HG02943 (cell line): Measurements from ENCODE around the gene VPS11.

Experiments
- ATAC-seq: cut with Tn5 transposase; IDR thresholded peaks from one replicate; pipeline ENCODE4 v1.9.1; 2021; ENCODE audit warnings: mild to moderate bottlenecking, low read depth, moderate library complexity; ENCODE audit not compliant: unreplicated experiment

The VPS11 gene

DNA sequence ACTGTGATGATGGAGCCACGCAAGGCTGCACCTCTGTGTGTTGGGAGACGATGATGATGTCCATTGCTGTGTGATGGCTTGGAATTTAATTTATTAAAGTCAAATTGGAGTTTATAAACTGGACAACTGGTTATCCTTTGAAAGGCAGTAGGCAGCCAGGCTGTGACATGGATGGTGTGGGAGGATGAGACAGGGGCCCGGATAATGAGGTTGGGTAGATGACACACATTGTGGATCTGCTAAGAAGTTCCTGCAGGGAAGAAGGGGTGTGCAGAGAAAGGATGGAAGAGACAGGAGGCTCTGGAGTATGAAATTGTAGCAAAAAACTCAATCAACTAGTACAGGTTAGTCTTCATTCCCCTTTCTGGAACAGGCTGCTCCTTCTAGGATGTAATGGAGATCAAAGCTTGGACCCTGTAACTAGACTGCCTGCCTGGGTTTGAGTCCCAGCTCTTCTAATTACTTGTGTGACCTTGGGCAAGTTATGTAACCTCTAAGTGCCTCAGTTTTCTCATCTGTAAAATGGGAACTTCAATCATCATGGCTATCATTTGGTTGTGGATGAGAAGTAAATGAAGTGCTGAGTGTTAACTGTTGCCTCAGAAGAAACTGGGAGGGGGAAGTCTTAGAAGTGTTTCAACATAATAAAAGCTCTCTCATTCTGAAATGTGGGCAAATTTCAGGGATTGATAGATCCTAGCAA, 49.5 kb downstream of the VPS11 start:
- ATAC-seq, result no peak

DNA sequence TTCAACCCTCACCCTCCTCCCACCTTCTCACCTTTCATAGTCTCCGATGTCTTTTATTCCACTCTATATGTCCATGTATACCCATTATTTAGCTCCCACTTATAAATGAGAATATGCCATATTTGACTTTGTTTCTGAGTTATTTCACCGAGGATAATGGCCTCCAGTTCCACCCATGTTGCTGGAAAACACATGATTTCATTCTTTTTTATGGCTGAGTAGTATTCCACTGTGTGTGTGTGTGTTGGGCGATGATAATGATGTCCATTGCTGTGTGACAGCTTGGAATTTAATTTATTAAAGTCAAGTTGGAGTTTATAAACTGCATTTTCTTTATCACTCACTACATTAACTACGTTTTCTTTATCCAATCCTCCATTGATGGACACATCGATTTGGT, 50.6 kb downstream of the VPS11 start:
- no peak for ATAC-seq

DNA sequence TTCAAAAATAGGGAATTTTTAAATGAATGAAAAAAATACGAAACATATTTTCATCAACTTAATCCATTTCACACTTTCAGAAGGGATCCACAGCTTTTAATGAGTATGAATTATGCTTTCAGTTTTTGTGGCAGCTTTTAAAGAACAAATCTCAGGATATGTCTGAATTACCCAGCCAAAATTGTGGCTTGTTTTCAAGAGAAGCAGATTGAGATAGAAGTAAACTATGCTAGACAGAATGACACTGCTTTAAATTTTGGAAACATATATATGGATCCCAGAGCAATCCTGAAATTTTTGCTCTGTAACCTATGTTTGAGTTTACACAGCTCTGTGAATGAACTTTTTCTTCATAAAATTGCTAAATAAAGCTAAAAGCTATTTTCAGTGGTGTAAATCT, 51.3 kb downstream of the VPS11 start:
- no peak for ATAC-seq

DNA sequence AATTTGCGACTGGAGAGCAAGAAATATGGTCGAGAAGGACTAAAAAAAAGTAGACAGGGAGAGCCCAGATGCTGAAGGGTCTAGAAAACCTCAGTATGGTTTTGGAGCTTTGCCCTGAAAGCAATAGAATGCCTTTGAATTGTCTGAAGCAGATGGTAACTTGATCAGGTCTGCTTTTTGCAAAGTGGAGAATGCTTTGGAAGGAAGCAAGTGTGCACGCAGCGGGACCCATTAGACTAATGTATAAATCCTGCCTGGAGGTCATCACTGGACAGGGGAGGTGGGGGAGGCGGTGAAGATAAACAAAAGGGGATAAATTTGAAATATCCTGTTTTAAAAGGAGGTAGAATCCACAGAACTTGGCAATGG, 53.0 kb downstream of the VPS11 start:
- no peak for ATAC-seq

DNA sequence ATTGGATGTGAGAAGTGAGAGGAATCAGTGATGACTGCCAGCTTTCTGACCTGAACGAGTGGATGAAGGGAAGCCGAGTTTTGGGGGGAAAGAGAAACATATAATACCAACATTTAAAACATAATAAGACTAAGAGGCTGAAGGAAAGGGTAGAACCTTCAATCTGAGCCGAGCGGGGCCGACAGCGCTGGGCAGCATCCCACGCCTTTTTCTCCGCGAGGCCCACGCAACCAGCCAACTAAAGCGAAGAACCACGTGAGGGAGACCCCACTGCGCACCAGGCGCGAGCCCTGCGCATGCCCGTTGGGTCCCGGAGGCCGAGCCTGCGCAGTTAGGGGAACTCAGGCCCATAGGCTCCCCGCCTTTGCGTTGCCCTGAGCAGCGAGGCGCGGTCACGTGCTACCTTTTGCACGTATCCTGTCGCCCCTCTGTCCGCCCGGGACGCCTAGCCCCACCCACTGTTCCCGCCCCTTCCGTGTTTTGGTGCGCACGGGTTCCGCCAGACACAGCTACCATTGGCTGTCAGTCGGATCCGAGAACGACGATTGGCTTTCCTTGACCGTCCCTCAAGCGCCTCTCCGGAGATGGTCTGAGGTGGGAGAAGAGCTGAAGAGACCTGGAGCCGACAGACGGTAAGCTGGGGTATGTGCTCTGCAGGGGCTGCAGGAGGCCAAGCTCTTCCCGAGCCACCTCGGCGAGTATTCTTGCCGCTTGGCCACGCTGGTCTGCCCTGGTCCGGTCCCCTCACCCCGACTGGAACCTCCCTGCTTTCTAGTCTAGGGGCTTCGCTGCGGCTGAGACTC, 53.6 kb downstream of the VPS11 start, which contains the start of gene HINFP:
Gene HINFP (plus strand): TSS at position 573 of the 803 bp plus-strand sequence. CDS start 5,365 bp downstream, outside the sequence.
- peak; percentile 95 for ATAC-seq

DNA sequence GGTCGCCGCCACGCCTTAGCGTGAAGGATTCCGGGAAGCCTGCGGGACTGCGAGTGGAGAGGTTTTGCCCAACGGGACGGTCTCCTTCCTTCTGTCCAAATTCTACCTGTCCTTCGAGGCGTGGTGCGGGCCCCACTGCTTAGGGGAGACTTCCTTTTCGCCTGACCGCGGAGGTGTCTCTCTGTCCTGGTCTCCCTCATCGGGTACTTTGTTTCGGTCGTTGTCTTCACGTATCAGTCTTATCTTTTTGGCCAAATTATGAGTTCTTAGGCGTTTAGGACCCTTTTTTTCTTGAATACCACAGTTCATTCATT, 54.1 kb downstream of the VPS11 start:
- peak; percentile 11 for ATAC-seq

DNA sequence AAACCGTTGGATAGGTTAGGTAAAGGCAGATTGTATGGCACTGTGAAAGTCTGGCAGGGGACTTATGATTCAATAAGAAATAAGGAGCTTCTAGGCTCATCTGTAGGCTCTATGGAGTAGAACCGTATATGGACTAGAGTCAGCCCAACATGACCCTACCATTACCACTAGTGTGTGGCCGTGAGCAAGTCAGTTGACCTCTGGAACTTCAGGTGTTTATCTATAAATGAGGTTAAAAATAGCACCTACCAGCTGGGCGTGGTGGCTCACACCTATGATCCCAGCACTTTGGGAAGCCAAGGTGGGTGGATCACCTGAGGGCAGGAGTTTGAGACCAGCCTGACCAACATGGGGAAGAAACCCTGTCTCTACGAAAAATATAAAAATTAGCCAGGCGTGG, 58.2 kb downstream of the VPS11 start:
- ATAC-seq, result no peak

DNA sequence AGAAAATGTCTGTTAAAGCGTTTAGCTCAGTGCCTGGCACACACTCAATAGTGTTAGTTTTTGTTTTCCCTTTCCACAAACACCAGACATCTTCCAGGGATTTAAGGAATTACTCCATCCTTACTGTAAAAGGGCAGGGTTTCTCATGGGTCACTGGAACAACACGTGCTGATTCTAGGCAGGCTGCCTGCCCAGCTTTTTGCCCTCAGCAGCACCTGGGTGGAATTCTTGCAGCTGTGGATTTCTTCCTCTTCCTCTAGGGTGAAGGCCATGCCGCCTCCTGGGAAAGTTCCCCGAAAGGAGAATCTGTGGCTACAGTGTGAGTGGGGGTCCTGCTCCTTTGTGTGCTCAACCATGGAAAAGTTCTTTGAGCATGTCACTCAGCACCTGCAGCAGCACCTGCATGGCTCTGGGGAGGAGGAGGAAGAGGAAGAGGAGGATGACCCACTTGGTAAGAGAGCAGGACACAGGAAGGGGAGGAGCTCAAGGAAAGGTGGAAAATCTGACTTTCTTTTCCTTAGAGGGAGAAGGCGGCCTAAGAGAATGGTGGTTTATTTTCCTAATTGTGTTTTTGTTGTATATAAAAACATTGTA, 59.2 kb downstream of the VPS11 start:
- no peak for ATAC-seq

DNA sequence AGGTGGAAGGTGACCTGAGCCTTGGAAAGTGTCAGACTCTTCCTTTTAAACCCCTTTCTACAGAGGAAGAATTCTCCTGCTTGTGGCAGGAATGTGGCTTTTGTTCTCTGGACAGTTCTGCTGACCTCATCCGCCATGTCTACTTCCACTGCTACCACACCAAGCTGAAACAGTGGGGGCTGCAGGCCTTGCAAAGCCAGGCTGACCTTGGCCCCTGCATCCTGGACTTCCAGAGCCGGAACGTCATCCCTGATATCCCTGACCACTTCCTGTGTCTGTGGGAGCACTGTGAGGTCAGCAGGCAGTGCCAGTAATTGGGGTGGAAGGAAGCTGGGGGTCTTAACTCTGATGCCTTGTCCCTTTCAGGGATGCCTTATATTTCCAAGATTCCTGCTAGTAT, 63.0 kb downstream of the VPS11 start:
- ATAC-seq, result no peak
